T-helper 1 cell treated with Interleukin-12 subunit alpha and Interleukin-12 subunit beta and Interleukin-4 antibody, amounts not matched to agents 30 μg/mL and 1 μg/mL, for 36 hours (primary cell): ENCODE data around the gene CFAP300.

ENCODE experiments used
- H3K27ac Mint-ChIP-seq: one replicate; pipeline ENCODE4 v1.8.0; 2021; ENCODE audit warnings: mild to moderate bottlenecking, mixed read lengths
- H3K27me3 Mint-ChIP-seq: one replicate; pipeline ENCODE4 v1.8.0; 2021; ENCODE audit warnings: low read depth, mixed read lengths
- H3K36me3 Mint-ChIP-seq: one replicate; pipeline ENCODE4 v1.8.0; 2021; ENCODE audit warnings: low read depth, mixed read lengths
- H3K4me1 Mint-ChIP-seq: one replicate; pipeline ENCODE4 v1.8.0; 2021; ENCODE audit warnings: low read depth, mixed read lengths
- H3K4me3 Mint-ChIP-seq: one replicate; pipeline ENCODE4 v1.8.0; 2021; ENCODE audit warnings: mild to moderate bottlenecking, moderate library complexity, mixed read lengths
- H3K9me3 Mint-ChIP-seq: one replicate; pipeline ENCODE4 v1.8.0; 2021; ENCODE audit warnings: mixed read lengths

Gene CFAP300

DNA sequence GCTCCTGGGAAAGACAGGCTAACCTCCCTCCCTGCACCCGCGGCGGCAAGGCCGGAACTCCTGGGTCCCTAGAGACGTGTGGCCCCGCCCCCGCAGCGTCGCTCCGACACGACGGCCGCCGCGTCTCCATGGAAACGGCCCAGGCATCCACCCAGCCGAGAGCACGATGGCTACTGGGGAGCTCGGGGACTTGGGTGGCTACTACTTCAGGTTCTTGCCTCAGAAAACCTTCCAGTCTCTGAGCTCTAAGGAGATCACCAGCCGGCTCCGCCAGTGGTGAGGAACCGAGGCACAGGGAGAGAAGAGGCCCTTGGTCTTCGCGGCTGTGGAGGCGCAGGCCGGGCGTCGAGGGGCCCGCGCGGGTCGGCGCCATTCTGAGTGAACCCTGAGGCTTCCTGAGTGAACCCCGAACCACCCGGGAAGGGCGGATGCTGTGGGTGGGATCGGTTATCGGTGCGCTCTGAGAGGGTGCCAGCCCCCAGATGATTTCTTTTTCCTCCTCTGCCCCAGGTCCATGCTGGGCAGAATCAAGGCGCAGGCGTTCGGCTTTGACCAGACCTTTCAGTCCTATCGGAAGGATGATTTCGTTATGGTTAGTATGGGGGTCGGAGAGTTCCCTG lies at the start of gene CFAP300:
Gene CFAP300, plus strand, starts transcription at position 133 of the 620 bp plus-strand sequence. Its CDS starts 34 bp downstream, at position 167.
- peaks cover 3% of the 10 kb centered on the region for H3K4me1 Mint-ChIP-seq
- H3K36me3 Mint-ChIP-seq: no peaks in the 10 kb centered on the region
- H3K9me3 Mint-ChIP-seq: no peaks in the 10 kb centered on the region
- H3K27ac Mint-ChIP-seq: no peak within 1 kb of the TSS
- H3K4me3 Mint-ChIP-seq: peak within 1 kb of the TSS; percentile 65
- H3K27me3 Mint-ChIP-seq: peaks cover 40% of the 10 kb centered on the region

DNA sequence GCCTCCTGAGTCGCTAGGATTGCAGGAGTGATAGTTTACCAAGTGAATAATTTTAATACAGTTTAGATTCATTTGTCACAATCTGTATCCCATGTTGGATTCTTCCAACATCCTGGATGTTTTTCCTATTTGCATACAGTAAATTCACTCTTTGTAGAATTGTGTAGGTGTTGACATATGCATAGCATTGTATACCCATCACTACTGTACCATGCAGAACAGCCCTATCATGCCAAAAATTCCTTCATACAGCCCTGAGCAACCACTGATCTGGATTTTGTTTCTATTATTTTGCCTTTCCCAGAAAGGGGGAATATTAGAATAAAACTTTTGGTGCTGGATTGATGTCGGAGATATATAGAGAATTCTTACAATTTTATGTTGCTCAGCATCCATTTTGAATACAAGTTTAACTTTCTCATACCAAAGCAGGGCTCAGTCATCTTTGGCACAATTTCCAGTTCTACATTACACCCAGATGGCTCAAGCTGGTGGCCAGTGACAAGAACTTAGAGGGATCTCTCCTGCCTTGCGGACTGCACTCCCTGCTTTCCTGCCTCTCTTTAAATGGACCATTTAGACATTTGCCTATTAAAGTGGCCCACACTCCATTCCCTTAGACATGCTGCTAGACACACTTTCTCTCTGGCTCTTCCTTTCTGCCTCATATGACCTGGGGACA lies 45.4 kb upstream of the CFAP300 start:
- Mint-ChIP-seq H3K4me1 (peaks cover 2% of the 10 kb centered on the region), H3K36me3 (no peaks in the 10 kb centered on the region), H3K27me3 (no peaks in the 10 kb centered on the region), H3K27ac (no peak overlapping the region), H3K9me3 (no peaks in the 10 kb centered on the region), H3K4me3 (no peak overlapping the region)

DNA sequence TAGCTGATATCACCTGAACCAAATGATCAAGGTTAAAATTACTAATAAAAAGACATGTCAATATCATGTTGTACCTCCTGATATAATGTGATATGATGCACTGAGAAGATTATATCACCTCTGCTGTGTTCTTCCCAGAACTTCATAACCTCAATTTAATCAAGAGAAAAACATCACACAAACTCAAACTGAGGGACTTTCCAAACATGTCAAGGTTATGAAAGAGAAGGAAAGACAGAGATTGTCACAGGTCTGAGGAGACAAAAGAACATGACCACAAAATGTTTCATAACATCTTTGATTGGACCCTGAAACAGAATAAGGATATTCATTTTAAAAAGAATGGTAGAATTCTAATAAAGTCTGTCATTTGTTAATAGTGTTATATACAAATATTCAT lies 43.0 kb upstream of the CFAP300 start:
- H3K36me3 Mint-ChIP-seq: no peaks in the 10 kb centered on the region
- H3K4me1 Mint-ChIP-seq: peaks cover 2% of the 10 kb centered on the region

GRCh38 chr11:102005306-102005705 lies 41.9 kb upstream of the CFAP300 start:
- no peak overlapping the region for H3K4me3 Mint-ChIP-seq
- H3K4me1 Mint-ChIP-seq: peaks cover 2% of the 10 kb centered on the region
- H3K27ac Mint-ChIP-seq: no peak overlapping the region
- peaks cover 7% of the 10 kb centered on the region for H3K27me3 Mint-ChIP-seq
- H3K9me3 Mint-ChIP-seq: no peaks in the 10 kb centered on the region
- no peaks in the 10 kb centered on the region for H3K36me3 Mint-ChIP-seq

More for the DNA sequence above, 43.0 kb upstream of the CFAP300 start:
- Mint-ChIP-seq H3K27me3 (no peaks in the 10 kb centered on the region), H3K4me3 (no peak overlapping the region), H3K27ac (no peak overlapping the region), H3K9me3 (no peaks in the 10 kb centered on the region)

- peaks cover 2% of the 10 kb centered on the region for H3K4me1 Mint-ChIP-seq
- H3K27ac Mint-ChIP-seq: no peak overlapping the region
- no peaks in the 10 kb centered on the region for H3K36me3 Mint-ChIP-seq
- H3K9me3 Mint-ChIP-seq: no peaks in the 10 kb centered on the region
- H3K4me3 Mint-ChIP-seq: no peak overlapping the region
- peaks cover 7% of the 10 kb centered on the region for H3K27me3 Mint-ChIP-seq
Measured at GRCh38 chr11:102006835-102007566, 40.2 kb upstream of the CFAP300 start.

DNA sequence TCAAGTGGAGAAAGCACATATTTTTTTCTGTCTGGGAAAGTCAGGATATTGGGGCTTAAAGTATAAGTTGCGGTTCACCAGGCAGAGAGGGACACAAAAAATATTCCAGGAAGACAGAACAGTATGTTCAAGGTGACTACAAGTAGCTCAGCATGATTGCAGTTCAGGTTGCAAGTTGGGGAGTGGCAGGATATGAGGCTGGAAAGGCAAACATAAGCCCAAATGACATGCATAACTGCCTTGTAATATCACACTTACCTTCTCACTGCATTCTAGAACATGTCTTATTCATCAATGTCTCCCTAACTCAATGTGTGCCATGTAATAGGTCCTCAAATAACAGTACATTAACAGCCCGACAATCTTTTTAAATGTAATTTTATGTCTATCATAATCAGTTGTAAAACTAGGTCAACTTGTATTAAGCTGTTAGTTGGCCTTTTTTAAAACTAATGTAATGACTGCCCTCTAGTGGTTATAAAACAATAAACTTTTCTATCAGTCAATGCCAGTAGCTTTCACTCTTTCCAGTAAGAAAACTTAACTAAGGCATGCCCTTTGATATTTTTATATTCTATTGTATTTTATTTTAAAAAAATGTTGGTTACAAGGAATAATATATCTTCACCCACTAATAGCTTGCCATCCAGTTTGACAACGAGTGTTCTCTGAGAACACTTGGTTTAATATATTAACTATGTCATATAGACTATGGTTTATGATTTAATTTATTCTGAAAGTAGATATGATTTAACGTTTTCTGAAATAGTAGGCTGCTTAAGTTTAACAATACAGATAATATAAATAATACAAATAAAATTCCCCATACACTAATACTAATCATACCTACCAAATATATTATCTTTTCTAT lies 39.4 kb upstream of the CFAP300 start:
- no peaks in the 10 kb centered on the region for H3K36me3 Mint-ChIP-seq
- H3K9me3 Mint-ChIP-seq: no peaks in the 10 kb centered on the region
- H3K4me3 Mint-ChIP-seq: no peak overlapping the region
- peaks cover 11% of the 10 kb centered on the region for H3K27me3 Mint-ChIP-seq
- peaks cover 5% of the 10 kb centered on the region for H3K4me1 Mint-ChIP-seq
- H3K27ac Mint-ChIP-seq: no peak overlapping the region

DNA sequence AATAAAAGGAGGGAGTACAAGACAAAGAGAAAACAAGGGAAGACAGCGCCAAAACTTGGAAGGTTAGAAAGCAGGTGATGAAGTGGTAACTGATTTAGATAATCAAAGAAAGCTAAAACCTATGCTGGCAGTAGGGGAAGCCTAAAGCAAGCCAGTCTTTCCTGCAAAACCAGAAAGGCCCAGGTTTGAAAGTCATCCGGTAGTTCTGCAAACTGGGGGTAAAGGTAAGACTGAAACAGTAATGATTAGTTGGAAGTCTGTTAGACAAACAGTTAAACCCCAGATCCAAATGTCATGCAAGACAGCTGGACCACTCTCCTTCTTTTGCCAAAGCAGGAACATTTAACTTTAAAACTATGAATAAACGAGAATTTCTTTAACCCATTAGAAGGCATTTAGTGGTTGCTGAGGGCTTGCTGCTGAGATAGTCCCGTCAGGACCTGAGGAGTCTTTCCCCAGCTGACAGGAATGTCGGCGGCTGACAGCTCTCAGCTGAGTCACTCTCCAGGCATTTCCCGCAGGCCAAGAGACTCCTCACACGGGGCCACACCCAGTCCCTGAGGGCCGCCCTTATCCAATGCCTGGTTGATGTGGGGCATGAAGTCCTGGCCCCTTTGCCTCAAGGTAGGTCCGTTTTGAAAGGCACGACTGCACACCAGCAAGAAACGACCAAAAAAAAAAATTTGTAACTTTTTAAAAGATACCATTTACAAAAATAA lies 36.3 kb upstream of the CFAP300 start:
- Mint-ChIP-seq H3K4me3 (no peak overlapping the region), H3K27me3 (peaks cover 16% of the 10 kb centered on the region), H3K27ac (no peak overlapping the region), H3K4me1 (peaks cover 8% of the 10 kb centered on the region), H3K9me3 (no peaks in the 10 kb centered on the region), H3K36me3 (no peaks in the 10 kb centered on the region)

GRCh38 chr11:102012946-102013345 lies 34.3 kb upstream of the CFAP300 start:
- H3K4me1 Mint-ChIP-seq: peaks cover 8% of the 10 kb centered on the region
- H3K4me3 Mint-ChIP-seq: no peak overlapping the region
- no peaks in the 10 kb centered on the region for H3K9me3 Mint-ChIP-seq
- H3K27me3 Mint-ChIP-seq: peaks cover 18% of the 10 kb centered on the region
- no peak overlapping the region for H3K27ac Mint-ChIP-seq
- no peaks in the 10 kb centered on the region for H3K36me3 Mint-ChIP-seq

DNA sequence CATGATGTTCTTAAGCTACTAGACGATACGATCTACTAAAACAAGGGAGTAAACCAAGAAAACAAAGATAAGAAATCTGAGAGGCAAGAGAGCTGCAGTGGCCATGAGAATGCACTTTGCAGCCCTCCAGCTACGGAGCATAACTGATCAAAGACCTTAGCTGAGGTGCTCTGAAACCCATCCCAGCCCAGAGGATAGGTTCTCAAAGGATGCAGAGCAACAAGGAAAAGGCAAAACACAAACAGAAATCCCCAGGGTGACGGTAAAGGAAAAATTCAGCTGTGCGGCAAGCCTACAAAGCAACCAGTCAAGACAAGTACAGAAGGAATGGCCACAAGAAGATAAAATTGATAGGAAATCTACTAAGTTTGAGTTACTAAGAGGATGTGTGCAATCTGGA lies 32.5 kb upstream of the CFAP300 start:
- peaks cover 16% of the 10 kb centered on the region for H3K27me3 Mint-ChIP-seq
- no peaks in the 10 kb centered on the region for H3K36me3 Mint-ChIP-seq
- H3K9me3 Mint-ChIP-seq: no peaks in the 10 kb centered on the region
- H3K4me1 Mint-ChIP-seq: peaks cover 8% of the 10 kb centered on the region
- H3K4me3 Mint-ChIP-seq: no peak overlapping the region
- no peak overlapping the region for H3K27ac Mint-ChIP-seq

GRCh38 chr11:102017026-102017425 lies 30.2 kb upstream of the CFAP300 start:
- Mint-ChIP-seq H3K4me1 (peaks cover 8% of the 10 kb centered on the region), H3K27me3 (peaks cover 12% of the 10 kb centered on the region), H3K36me3 (no peaks in the 10 kb centered on the region), H3K9me3 (no peaks in the 10 kb centered on the region), H3K27ac (no peak overlapping the region), H3K4me3 (no peak overlapping the region)

DNA sequence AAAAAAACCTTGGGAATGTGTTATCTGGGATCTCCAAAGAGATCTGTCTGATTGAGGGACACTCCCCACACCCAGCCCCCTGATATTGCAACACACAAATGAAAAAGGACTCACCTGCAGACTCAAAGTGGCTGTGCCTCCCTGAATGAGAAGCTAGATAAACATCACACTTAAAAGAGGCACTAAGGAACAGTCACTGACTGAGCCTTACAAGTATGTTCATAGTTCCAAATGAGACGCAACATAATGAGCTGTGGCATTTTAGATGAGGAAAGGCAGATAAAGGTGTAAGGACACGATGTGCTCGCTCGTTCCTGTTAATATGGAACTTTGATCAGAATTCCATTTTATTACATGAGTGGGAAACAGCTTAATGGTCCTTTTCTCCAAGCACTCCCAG lies 21.0 kb upstream of the CFAP300 start:
- Mint-ChIP-seq H3K36me3 (no peaks in the 10 kb centered on the region), H3K27me3 (peaks cover 8% of the 10 kb centered on the region), H3K4me1 (no peaks in the 10 kb centered on the region), H3K4me3 (no peak overlapping the region), H3K9me3 (no peaks in the 10 kb centered on the region), H3K27ac (no peak overlapping the region)

GRCh38 chr11:102026959-102027358 lies 20.3 kb upstream of the CFAP300 start:
- Mint-ChIP-seq H3K27ac (no peak overlapping the region), H3K4me3 (no peak overlapping the region), H3K27me3 (peaks cover 8% of the 10 kb centered on the region), H3K9me3 (no peaks in the 10 kb centered on the region), H3K4me1 (no peaks in the 10 kb centered on the region), H3K36me3 (no peaks in the 10 kb centered on the region)

DNA sequence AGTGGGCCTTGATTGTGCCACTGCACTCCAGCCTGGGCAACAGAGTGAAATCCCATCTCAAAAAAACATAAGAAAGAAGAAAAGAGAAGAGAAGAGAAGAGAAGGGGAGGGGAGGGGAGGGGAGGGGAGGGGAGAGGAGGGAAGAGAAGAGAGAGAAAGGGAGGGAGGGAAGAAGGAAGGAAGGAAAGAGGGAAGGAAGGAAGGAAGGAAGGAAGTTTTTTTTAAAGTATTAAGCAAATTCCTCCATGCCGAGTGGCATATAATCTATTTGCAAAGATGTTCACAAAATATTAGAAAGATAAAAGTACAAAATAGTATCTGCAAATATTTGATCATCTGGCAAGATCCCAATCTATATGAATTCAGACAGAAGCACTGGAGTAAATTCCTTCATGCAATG lies 10.5 kb upstream of the CFAP300 start:
- H3K27ac Mint-ChIP-seq: no peak overlapping the region
- no peaks in the 10 kb centered on the region for H3K27me3 Mint-ChIP-seq
- no peak overlapping the region for H3K4me3 Mint-ChIP-seq
- H3K36me3 Mint-ChIP-seq: no peaks in the 10 kb centered on the region
- no peaks in the 10 kb centered on the region for H3K9me3 Mint-ChIP-seq
- H3K4me1 Mint-ChIP-seq: no peaks in the 10 kb centered on the region

- Mint-ChIP-seq H3K36me3 (no peaks in the 10 kb centered on the region), H3K4me1 (peaks cover 3% of the 10 kb centered on the region), H3K9me3 (no peaks in the 10 kb centered on the region), H3K27ac (no peak overlapping the region), H3K4me3 (peak overlapping the region; percentile 48), H3K27me3 (peaks cover 40% of the 10 kb centered on the region)
Measured at GRCh38 chr11:102046841-102047240, 396 bp upstream of the CFAP300 start.
